ENCODE results near the gene OTUD3. TPM values are rescaled to one million over a fixed set of nuclear protein-coding genes. Genes with fewer than 3 reads are reported as not detected.

OTUD3 gene
- total RNA-seq, 4 donors from 2014 or later, result 4.6 to 6.1 (median 5.4) TPM

DNA sequence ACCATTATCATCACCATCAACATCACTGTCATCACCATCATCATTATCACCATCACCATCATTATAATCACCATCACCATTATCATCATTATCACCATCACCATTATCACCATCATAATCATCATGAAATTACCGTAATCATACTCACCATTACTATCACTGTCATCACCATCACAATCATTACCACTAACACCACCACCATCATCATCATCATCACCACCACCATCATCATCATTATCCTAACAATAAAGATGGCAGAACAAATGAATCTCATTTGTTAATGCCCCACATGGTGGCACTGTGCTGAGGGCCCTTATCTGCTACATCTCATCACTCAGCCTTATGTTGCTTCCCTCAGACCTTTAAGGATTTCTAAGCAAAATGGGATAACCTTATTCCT, 50.7 kb downstream of the OTUD3 start:
- 0 to 39% methylated on average over 1 of the region's 1 CpG for WGBS, 2 donors
- Histone ChIP-seq H3K4me1 (no peaks in the 10 kb centered on the region), H3K27me3 (no peaks in the 10 kb centered on the region), H3K4me3 (no peak overlapping the region), H3K36me3 (no peaks in the 10 kb centered on the region), H3K27ac (no peak overlapping the region), H3K9me3 (peaks cover 0 to 28% (median 4%) of the 10 kb centered on the region in 4 donors)
- TF ChIP-seq POLR2A (IDR thresholded peaks at IDR 0.05), result no peak
- TF ChIP-seq, protein P1, sequence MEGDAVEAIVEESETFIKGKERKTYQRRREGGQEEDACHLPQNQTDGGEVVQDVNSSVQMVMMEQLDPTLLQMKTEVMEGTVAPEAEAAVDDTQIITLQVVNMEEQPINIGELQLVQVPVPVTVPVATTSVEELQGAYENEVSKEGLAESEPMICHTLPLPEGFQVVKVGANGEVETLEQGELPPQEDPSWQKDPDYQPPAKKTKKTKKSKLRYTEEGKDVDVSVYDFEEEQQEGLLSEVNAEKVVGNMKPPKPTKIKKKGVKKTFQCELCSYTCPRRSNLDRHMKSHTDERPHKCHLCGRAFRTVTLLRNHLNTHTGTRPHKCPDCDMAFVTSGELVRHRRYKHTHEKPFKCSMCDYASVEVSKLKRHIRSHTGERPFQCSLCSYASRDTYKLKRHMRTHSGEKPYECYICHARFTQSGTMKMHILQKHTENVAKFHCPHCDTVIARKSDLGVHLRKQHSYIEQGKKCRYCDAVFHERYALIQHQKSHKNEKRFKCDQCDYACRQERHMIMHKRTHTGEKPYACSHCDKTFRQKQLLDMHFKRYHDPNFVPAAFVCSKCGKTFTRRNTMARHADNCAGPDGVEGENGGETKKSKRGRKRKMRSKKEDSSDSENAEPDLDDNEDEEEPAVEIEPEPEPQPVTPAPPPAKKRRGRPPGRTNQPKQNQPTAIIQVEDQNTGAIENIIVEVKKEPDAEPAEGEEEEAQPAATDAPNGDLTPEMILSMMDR (IDR thresholded peaks at IDR 0.05), result no peak
- DNase-seq (ENCODE audit: low spot score in 2 of 2), result no peak

DNA sequence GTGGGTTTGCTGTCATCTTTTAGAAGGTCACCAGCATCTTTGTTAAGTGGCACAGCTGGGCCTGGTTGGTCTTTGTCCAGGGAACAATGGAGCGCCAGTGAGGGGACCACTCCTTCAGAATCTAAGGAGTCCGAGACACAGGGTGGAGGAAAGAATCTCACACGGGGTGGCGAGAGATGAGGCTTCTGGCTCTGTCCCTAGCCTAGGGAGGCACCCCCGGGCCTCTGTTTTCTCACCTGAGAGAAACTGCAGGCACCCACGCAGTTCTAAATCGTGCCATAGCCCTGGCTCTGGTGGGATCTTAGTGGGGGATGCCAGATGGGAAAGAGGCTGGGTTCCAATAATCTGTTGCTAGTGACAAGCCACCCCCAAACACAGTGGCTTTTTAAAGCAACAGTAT, 52.1 kb downstream of the OTUD3 start:
- no peak for DNase-seq (ENCODE audit: low spot score in 2 of 2)
- H3K36me3 ChIP-seq, result no peaks in the 10 kb centered on the region
- no peak overlapping the region for H3K27ac ChIP-seq
- no peaks in the 10 kb centered on the region for H3K27me3 ChIP-seq
- no peak overlapping the region for H3K4me3 ChIP-seq
- WGBS, 2 donors, result 83 to 86% methylated on average over 7 of the region's 7 CpGs
- H3K9me3 ChIP-seq, result peaks cover 0 to 28% (median 4%) of the 10 kb centered on the region in 4 donors
- TF ChIP-seq EP300 (IDR thresholded peaks at IDR 0.05), result no peak
- TF ChIP-seq POLR2A (IDR thresholded peaks at IDR 0.05), result no peak
- TF ChIP-seq, protein P1 (IDR thresholded peaks at IDR 0.05), result no peak
- H3K4me1 ChIP-seq, result no peaks in the 10 kb centered on the region

DNA sequence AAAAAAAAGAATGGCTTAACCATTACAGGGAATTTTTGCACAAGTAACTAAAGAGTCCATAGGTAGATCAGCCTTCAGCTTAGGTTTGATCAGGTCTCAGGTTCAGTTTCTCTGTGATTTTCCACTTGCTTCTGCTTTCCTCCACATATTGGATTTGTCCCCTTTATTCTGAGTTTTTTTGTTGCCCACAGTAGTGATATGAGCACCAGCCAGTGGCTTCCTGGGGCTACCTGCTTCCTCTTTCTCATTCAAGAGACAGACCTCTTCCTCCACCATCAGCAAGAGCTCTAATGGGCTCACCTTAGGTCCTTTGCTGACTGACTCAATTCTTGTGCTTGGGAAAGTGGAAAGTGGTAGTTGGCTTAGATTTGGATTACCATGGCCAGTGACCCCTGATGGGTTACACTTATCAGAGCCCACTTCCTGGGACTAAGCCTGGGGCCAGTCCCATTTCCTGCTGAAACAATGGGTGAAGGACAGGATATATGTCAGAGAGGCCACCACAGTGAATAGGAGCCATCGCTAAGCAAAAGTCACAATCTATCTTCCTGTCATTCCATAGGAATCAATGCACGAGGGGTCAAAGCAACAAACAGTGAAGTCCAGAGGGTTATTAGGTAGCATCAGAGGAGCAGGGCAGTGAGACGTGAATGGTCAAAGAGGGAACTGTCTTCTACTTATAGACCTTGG, 54.0 kb downstream of the OTUD3 start:
- TF ChIP-seq EP300 (IDR thresholded peaks at IDR 0.05), result no peak
- TF ChIP-seq, protein P1 (IDR thresholded peaks at IDR 0.05), result no peak
- TF ChIP-seq POLR2A (IDR thresholded peaks at IDR 0.05), result no peak
- WGBS, 2 donors, result 52 to 63% methylated on average over 3 of the region's 3 CpGs
- no peaks in the 10 kb centered on the region for H3K4me1 ChIP-seq
- H3K27ac ChIP-seq, result no peak overlapping the region
- H3K9me3 ChIP-seq, result peaks cover 0 to 20% (median 2%) of the 10 kb centered on the region in 4 donors
- no peak overlapping the region for H3K4me3 ChIP-seq
- H3K36me3 ChIP-seq, result no peaks in the 10 kb centered on the region
- no peak for DNase-seq (ENCODE audit: low spot score in 2 of 2)
- H3K27me3 ChIP-seq, result no peaks in the 10 kb centered on the region

DNA sequence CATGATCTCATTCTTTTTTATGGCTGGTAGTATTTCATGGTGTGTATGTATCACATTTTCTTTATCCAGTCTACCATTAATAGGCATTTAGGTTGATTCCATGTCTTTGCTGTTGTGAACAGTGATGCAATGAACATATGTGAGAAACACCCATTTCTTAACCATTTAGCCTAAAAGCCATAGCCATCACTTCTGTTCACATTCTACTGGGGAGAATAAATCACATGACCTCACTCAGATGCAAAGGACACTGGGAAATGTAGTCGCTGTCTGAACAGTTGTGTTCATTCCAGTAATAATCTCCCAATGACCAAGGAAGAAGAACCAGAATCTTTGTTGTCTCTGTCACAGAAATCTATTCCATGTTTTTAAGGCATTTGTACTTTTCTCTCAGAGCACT, 56.3 kb downstream of the OTUD3 start:
- Histone ChIP-seq H3K4me1 (no peaks in the 10 kb centered on the region), H3K27me3 (no peaks in the 10 kb centered on the region), H3K27ac (no peak overlapping the region), H3K9me3 (peaks cover 0 to under 1% (median 0%) of the 10 kb centered on the region in 4 donors), H3K36me3 (no peaks in the 10 kb centered on the region), H3K4me3 (no peak overlapping the region)
- TF ChIP-seq, protein P1 (IDR thresholded peaks at IDR 0.05), result no peak
- no peak for TF ChIP-seq EP300 (IDR thresholded peaks at IDR 0.05)
- no peak for TF ChIP-seq POLR2A (IDR thresholded peaks at IDR 0.05)
- DNase-seq (ENCODE audit: low spot score in 2 of 2), result no peak
- 76 to 81% methylated on average over 1 of the region's 1 CpG for WGBS, 2 donors

DNA sequence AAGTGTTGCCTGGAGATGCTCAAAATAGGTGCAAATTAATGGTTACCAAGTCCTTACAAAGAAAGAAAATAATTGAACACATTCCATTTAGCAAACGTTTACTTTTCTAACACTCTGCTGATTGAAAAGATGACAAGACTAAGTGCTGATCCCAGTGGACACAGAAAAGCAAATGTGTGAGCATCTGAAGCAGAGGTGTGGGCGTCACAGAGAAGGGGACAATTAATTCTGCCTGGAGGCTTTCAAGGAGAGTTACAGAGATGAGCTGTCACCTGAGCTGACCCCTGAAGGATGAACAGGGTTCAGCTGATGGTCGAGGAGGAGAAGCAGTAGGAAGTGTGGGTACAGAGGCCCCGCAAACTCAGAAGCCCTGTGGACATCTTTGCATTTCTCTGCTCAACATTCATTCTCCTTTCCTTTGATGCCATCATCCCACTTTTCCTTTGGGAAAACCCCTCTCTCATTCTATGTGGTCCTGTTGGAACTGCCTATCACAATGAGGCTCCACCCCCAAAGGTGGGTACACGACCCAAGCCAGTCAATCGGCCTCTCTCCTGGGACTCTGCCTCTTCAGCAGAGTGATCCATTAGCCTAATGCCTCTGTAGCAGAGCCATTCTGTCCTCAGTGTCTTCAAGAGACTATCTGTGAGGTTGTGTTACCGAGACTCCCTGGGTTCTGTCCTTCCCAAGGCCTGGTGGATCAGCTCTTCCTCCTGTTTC, 58.5 kb downstream of the OTUD3 start:
- Histone ChIP-seq H3K36me3 (no peaks in the 10 kb centered on the region), H3K9me3 (no peaks in the 10 kb centered on the region), H3K4me3 (no peak overlapping the region), H3K27me3 (no peaks in the 10 kb centered on the region), H3K4me1 (no peaks in the 10 kb centered on the region), H3K27ac (no peak overlapping the region)
- no peak for DNase-seq (ENCODE audit: low spot score in 2 of 2)
- TF ChIP-seq POLR2A (IDR thresholded peaks at IDR 0.05) (no peak), EP300 (IDR thresholded peaks at IDR 0.05) (no peak)
- TF ChIP-seq, protein P1 (IDR thresholded peaks at IDR 0.05), result no peak
- 70 to 74% methylated on average over 7 of the region's 7 CpGs for WGBS, 2 donors

Data from tibial nerve (tissue), 4 donors.